ENCODE measurements around the gene CBX2. TPM values are rescaled to one million over a fixed set of nuclear protein-coding genes. Genes with fewer than 3 reads are reported as not detected.

The CBX2 gene
- total RNA-seq, 4 donors from 2014 or later, result 4.6 to 12.9 (median 8.7) TPM

DNA sequence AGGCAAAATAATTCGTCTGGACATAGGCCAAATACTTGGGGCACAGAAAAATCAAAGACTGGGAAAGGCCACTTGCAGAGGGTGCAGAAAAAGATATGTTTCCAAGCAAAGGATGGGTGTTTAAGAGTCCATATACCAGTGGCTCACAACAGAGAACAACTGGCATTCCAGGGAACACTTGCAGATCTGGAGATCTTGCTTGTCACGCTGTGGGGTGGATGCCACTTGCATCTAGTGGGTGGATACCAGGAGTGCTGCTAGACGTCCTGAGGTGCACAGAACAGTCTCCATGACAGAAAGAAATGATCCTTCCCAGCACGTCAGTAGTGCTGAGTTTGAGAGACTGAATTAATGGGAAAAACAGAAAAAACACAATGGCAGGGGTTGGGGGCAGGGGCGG lies 10.5 kb downstream of the CBX2 start:
- Histone ChIP-seq H3K36me3 (peaks cover 0 to 16% (median 0%) of the 10 kb centered on the region in 3 donors), H3K27ac (no peak overlapping the region), H3K4me3 (no peak overlapping the region), H3K27me3 (peaks cover 25 to 100% (median 40%) of the 10 kb centered on the region in 4 donors), H3K4me1 (peaks cover 23 to 43% (median 27%) of the 10 kb centered on the region in 3 donors), H3K9me3 (no peaks in the 10 kb centered on the region)
- intact Hi-C loops (cut with DNase I), result no loop called here
- DNase-seq, result no peak
- TF ChIP-seq, protein P1, sequence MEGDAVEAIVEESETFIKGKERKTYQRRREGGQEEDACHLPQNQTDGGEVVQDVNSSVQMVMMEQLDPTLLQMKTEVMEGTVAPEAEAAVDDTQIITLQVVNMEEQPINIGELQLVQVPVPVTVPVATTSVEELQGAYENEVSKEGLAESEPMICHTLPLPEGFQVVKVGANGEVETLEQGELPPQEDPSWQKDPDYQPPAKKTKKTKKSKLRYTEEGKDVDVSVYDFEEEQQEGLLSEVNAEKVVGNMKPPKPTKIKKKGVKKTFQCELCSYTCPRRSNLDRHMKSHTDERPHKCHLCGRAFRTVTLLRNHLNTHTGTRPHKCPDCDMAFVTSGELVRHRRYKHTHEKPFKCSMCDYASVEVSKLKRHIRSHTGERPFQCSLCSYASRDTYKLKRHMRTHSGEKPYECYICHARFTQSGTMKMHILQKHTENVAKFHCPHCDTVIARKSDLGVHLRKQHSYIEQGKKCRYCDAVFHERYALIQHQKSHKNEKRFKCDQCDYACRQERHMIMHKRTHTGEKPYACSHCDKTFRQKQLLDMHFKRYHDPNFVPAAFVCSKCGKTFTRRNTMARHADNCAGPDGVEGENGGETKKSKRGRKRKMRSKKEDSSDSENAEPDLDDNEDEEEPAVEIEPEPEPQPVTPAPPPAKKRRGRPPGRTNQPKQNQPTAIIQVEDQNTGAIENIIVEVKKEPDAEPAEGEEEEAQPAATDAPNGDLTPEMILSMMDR (IDR thresholded peaks at IDR 0.05), result no peak
- no peak for TF ChIP-seq POLR2A (IDR thresholded peaks at IDR 0.05)
- WGBS, 2 donors, result 61 to 67% methylated on average over 5 of the region's 5 CpGs

DNA sequence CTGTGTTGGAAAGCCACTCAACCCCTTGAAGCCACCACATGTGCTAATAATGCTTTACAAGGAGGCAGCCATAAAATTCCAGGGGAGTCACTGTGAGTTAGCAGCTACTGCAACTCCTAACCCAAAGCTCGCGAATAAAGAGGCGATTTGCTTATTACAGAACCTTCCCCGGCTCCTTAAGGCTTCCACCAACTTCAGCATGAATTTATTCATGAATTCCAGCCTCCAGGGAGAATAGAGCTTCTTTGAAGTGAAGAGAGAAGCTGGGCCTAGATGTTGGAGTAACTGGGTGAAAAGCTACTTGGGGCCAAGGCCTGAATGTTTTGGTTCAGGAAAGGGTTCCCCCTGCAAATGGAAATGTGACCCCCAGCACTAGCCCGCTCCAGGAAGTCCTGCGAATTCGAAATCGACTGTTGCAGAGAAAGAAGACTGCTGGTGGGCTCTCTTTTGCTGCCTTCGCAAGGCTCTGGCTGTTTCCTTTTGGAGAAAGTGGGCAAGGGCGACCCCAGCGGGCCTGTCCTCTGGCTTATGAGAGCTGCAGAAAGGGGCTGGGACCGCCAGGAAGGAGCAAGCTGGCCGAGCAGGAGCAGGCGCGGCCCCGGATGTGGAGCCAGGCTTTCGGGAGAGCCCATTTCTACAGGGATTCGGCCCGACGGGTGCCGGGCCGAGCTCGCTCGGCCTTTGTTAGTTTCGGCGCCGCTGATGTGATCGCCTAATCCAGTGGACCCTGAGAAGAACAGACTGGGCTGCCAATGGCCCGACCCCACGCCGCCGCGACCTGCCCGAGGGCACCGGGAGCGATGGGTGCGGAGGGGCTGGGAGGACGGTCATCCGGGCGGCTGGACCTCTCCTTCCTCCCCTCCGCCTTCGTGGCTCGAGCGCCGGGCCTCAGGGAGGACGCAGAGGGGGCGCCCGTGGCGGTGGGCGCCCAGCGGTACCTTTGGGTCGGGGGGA lies 11.3 kb downstream of the CBX2 start:
- Histone ChIP-seq H3K27me3 (peaks cover 25 to 100% (median 41%) of the 10 kb centered on the region in 4 donors), H3K36me3 (peaks cover 0 to 8% (median 0%) of the 10 kb centered on the region in 3 donors), H3K9me3 (no peaks in the 10 kb centered on the region), H3K27ac (no peak overlapping the region), H3K4me3 (peak overlapping the region in 2 of 4 donors; percentile 33 to 42), H3K4me1 (peaks cover 23 to 51% (median 27%) of the 10 kb centered on the region in 3 donors)
- WGBS, 2 donors, result 61 to 84% methylated on average over 9 to 10 of the region's 52 CpGs
- intact Hi-C loops (cut with DNase I), result no loop called here
- no peak for TF ChIP-seq POLR2A (IDR thresholded peaks at IDR 0.05)
- TF ChIP-seq, protein P1 (IDR thresholded peaks at IDR 0.05), result no peak
- DNase-seq, result no peak

GRCh38 chr17:79789943-79790804 lies 12.2 kb downstream of the CBX2 start:
- intact Hi-C loops (cut with DNase I), result no loop called here
- H3K4me3 ChIP-seq, result peak overlapping the region in 3 of 4 donors; percentile 19 to 42 (median 33)
- TF ChIP-seq, protein P1 (IDR thresholded peaks at IDR 0.05), result peak; percentile 56 to 79 (median 66)
- TF ChIP-seq POLR2A (IDR thresholded peaks at IDR 0.05), result no peak
- no peak overlapping the region for H3K27ac ChIP-seq
- peaks cover 23 to 56% (median 27%) of the 10 kb centered on the region in 3 donors for H3K4me1 ChIP-seq
- peaks cover 0 to 9% (median 0%) of the 10 kb centered on the region in 3 donors for H3K36me3 ChIP-seq
- DNase-seq, result no peak
- no peaks in the 10 kb centered on the region for H3K9me3 ChIP-seq
- WGBS, 2 donors, result 30% methylated on average over 2 of the region's 74 CpGs; no CpG with 5 or more reads in 1 of the 2 donors
- H3K27me3 ChIP-seq, result peaks cover 25 to 99% (median 41%) of the 10 kb centered on the region in 4 donors

- 0 to 7% methylated on average over 3 to 6 of the region's 68 CpGs for WGBS, 2 donors
- intact Hi-C loops (cut with DNase I), result no loop called here
- H3K9me3 ChIP-seq, result no peaks in the 10 kb centered on the region
- no peak for DNase-seq
- TF ChIP-seq, protein P1 (IDR thresholded peaks at IDR 0.05), result no peak
- TF ChIP-seq POLR2A (IDR thresholded peaks at IDR 0.05), result no peak
- H3K27ac ChIP-seq, result no peak overlapping the region
- peaks cover 23 to 62% (median 31%) of the 10 kb centered on the region in 3 donors for H3K4me1 ChIP-seq
- peaks cover 25 to 97% (median 41%) of the 10 kb centered on the region in 4 donors for H3K27me3 ChIP-seq
- H3K4me3 ChIP-seq, result no peak overlapping the region
- H3K36me3 ChIP-seq, result peaks cover 0 to 13% (median 0%) of the 10 kb centered on the region in 3 donors
These were observed 13.1 kb downstream of the CBX2 start for GRCh38 chr17:79790805-79791734.
